Neural progenitor cell (in vitro differentiated cells): ENCODE data around the gene SERPINB10.

Experiments used
- EZH2 ChIP-seq: fragments of 200-600 bp; sonication (generic); IDR thresholded peaks from 2 replicates; pipeline ENCODE4 v1.6.1; 2017; ENCODE audit warnings: antibody characterized with exemption, mild to moderate bottlenecking, moderate library complexity
- TF ChIP-seq, protein P1 (sequence below): fragments of 200-600 bp; sonication (generic); IDR thresholded peaks from 2 replicates; pipeline ENCODE4 v1.5.1; 2017; ENCODE audit warnings: antibody characterized with exemption, mild to moderate bottlenecking

GRCh38 chr18:63972002-63972376 is 64.2 kb downstream of the SERPINB10 start:
- TF ChIP-seq, protein P1, sequence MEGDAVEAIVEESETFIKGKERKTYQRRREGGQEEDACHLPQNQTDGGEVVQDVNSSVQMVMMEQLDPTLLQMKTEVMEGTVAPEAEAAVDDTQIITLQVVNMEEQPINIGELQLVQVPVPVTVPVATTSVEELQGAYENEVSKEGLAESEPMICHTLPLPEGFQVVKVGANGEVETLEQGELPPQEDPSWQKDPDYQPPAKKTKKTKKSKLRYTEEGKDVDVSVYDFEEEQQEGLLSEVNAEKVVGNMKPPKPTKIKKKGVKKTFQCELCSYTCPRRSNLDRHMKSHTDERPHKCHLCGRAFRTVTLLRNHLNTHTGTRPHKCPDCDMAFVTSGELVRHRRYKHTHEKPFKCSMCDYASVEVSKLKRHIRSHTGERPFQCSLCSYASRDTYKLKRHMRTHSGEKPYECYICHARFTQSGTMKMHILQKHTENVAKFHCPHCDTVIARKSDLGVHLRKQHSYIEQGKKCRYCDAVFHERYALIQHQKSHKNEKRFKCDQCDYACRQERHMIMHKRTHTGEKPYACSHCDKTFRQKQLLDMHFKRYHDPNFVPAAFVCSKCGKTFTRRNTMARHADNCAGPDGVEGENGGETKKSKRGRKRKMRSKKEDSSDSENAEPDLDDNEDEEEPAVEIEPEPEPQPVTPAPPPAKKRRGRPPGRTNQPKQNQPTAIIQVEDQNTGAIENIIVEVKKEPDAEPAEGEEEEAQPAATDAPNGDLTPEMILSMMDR = no peak
- no peak for TF ChIP-seq EZH2
